CMK (cell line): ENCODE data around the gene ALPP.
"Not testable (repeated sequence)": the region's sequence is repeated elsewhere in the genome, so short reads cannot be mapped to it uniquely, and the experiment has no call there.

Experiments
- DNase-seq: peaks from one replicate; pipeline ENCODE4 v3.0.0-alpha.2; 2010; ENCODE audit warnings: low read depth

The ALPP gene

DNA sequence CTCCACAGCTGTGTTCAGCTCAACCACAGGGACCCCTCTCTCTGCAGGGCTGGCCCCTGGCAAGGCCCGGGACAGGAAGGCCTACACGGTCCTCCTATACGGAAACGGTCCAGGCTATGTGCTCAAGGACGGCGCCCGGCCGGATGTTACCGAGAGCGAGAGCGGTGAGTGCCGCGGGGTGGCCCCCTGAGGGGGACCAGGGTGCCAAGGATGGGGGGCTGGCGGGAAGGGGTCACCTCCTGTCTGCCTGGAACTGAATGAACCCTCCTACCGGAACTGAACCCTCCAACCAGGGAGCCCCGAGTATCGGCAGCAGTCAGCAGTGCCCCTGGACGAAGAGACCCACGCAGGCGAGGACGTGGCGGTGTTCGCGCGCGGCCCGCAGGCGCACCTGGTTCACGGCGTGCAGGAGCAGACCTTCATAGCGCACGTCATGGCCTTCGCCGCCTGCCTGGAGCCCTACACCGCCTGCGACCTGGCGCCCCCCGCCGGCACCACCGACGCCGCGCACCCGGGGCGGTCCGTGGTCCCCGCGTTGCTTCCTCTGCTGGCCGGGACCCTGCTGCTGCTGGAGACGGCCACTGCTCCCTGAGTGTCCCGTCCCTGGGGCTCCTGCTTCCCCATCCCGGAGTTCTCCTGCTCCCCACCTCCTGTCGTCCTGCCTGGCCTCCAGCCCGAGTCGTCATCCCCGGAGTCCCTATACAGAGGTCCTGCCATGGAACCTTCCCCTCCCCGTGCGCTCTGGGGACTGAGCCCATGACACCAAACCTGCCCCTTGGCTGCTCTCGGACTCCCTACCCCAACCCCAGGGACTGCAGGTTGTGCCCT is 2.9 kb downstream of the ALPP start:
- not testable (repeated sequence) for DNase-seq

DNA sequence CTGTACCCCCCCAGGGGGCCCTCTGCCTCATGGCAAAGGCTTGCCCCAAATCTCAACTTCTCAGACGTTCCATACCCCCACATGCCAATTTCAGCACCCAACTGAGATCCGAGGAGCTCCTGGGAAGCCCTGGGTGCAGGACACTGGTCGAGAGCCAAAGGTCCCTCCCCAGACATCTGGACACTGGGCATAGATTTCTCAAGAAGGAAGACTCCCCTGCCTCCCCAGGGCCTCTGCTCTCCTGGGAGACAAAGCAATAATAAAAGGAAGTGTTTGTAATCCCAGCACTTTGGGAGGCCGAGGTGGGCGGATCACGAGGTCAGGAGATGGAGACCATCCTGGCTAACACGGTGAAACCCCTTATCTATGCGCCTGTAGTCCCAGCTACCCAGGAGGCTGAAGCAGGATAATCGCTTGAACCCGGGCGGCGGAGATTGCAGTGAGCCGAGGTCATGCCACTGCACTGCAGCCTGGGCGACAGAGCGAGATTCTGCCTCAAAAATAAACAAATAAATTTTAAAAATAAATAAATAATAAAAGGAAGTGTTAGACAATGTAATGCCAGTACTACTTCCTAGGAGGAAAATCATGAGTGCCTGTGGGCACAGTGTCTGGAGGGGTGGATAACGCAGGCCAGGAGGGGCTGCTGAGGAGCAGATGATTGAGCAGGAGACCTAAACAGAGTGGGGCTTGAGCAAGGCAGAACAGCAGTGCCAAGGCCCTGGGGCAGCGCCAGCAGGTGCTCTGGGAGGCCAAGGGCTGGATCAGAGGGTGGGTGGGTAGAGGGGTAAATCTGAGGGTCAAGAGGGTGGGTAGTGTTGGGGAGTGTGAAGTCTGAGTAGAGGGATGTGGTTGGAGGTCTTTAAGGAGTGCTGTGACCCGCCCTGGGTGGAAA is 4.0 kb downstream of the ALPP start:
- DNase-seq: no peak

DNA sequence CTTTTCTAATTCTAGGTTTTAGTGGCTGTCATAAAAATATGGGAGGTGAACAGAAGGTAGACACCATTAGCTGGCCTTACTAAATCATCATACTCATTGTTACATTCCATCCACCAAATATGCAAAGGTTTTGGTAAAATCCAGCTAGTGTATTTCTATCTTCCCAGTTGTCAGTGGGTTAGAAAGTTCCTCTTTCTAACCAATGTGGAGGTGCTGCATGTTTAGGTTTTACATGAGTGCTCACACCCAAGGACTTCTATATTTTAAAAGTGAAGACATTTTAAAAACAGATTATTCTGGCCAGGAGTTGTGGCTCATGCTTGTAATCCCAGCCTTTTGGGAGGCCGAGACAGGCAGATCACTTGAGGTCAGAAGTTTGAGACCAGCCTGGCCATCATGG is 5.9 kb downstream of the ALPP start:
- no peak for DNase-seq

DNA sequence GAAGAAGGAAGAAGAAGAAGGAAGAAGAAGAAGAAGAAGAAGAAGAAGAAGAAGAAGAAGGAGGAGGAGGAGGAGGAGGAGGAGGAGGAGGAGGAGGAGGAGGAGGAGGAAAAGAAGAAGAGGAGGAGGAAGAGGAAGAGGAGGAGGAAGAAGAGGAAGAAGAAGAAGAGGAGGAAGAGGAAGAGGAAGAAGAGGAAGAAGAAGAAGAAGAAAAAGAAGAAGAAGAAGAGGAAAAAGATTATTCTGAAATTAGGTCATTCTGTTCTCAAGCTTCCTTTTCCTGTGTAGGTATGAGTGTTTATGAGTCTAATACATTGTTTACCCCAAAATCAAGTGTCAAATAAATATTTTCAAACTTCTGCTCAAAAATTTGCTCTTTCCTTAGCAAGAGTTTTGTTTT is 6.5 kb downstream of the ALPP start:
- not testable (repeated sequence) for DNase-seq

DNA sequence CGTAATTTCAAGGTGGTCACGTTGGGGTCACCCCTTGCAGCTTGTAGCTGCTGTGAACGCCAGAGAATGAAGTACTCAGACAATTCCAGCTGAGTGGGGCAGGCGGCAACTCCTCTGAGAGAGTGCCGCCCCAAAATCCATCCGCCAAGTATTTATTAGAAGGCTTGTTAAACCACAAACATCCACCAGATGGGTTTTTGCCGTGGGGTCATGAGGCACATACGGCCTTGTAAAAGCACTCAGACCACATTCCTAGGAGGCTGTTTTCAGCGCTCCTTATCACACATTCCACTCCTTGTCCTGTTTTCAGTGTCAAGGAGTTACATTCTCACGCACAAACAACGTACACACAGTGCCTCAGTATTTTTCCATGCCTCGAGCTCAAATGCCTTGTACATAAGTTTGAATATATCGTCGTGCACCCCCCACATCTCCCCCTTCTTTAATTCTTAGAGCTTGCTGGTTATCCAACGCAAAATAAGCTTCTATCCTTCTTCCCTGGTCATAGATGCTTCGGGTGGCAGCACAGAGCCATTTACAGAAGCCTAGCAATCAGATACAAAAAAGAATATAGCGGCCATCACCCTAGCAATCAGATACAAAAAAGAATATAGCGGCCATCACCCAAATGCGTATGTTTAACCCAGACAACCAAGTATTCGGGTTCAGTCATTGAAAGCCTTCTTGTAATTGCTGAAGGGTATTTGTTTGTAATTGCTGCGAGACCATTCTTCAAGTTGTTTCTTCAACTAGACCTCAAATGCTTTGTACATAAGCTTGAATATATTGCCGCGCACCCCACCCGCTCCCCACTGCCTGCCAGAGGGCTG is 7.3 kb downstream of the ALPP start:
- no peak for DNase-seq

DNA sequence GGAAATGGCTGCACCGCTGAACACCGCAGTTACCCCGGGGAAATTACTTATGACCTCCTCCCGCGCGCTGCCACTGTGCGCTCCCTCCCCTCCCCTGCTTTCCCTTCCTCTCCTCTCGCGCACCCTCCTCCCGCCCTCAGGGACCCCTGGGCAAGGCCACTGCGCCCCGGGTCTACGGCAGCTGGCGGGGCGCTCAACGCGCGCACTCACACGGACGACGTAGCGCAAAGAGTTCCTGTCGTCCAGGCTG is 7.9 kb downstream of the ALPP start:
- DNase-seq: no peak

DNA sequence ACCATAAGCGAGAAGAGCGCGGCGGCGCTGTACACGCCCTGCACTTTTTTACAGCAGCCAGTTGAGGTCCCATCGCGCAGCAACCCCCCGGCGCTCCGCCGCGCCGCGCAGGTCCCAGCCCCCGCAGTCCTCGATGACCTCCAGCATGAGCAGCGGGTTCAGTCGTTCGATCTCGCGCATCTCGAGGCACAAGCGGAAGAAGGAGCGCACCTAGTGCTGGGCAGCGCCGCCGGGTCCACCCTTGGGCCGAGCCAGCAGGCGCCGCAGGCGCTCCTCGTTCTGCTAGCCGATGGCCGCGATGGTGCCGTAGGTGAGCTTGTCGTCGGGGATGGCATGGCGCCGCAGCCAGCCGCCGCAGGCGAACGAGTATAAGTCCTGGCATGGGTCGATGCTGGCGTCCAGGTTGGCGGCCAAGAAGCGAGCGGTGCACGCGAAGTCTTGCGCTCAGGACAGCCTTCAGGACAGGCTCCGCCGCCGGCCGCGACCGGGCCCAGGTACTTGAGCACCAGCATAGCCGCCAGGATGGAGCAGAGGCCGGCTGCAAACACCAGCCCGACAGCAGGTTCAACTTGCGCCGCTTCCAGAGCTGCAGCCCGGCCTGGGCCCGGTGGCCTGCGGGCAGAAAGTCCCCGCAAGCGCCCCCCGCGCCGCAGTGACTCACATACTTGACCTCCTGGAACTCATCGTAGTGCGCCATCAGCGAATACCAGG is 8.3 kb downstream of the ALPP start:
- DNase-seq: no peak

DNA sequence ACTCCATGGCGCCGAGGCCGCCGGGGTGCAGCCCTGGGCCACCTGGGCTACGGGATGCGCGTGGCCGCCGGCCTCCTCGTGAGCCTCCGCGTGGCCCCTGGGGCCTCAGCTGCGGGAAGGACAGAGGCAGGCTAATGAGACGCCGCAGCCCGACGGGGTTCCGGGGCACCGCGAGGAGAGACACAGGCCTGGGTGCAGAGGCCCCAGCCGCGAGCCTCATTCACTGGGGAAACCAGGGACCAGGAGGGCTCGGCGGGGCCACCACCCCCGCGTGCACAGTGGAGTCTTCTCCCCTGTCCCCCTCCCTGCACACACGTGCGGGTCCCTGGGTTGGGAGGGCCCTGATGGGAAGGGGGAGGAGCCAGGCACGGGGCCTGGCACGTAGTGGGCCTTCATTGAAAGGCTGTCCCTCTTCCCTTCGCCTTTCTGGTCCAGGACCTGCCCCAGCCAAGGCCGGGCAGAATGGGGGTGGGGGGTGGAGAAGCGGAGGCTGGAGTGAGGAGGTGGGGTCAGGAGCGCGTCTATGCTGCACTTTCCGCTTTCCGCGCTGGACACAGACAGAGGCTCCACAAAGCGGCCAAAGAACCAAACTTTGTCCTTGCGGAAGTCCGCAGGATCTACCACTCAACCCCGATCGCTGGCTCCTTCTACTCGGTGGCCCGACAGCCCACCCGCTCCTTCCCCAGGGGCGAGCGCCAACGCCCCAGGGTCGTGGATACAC is 9.1 kb downstream of the ALPP start:
- no peak for DNase-seq

DNA sequence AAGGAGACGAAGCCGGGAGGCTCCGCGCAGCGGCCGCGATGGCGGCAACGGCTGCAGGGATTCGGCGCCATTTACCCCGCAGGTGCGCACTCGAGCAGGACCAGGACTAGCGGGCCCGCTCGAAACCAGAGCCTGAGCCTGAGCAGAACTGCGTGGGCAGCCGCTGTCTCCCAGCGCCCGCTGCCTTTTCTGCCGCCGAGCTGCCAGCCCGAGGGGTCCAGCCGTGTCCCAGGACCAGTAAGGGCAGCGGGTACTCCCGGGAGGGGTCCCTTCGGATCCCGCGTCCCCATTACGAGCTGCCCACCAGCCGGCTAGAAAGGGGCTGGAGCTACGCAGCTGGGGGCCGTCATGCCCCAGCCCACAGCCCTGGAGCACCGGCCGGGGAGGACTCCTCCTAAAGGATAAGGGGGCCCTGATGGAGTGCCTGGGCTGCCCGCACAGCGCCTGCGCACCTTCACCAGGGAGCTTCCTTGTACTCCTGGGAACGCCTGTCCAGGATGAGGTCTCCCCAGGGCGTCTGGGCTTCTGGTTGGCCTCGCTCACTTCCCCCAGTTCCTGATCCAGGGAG is 9.9 kb downstream of the ALPP start:
- no peak for DNase-seq

DNA sequence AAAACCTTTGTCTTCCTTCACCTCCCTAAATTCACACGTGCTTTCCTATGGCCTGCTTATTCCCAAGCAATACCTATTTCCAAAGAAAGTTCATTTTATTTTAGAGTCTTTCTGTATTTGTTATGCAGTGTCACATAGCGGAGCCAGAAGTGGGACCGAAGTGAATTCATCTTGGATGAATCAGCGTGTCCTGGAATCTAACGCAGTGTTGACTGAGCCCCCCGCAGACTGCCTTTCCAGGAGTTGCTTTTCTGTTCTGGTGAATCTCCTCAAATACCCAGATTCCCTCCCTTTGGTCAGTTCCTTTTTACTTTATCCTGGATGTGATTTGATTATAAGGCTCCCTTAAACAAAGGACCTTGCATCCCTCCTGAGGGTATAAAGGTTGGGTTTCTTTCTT is 10.8 kb downstream of the ALPP start:
- DNase-seq: no peak

DNA sequence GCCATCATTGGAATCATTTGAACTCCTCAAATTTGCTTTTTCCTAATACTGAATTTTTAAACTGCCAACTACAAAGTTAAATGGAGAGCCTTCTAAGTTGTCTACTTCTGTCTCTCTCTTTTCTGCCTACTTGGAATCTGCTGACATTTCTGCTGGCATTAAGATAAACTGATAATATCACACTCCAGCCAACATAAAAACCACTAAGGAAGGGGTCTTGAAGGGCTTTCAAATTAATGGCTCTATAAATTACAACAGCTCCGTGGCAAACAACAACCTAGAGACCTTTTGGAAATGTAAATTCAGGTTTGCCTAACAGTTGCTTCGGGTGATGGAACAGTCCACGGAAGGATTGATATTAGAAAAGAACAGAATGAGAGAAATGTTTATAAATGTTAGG is 12.1 kb downstream of the ALPP start:
- DNase-seq: no peak

DNA sequence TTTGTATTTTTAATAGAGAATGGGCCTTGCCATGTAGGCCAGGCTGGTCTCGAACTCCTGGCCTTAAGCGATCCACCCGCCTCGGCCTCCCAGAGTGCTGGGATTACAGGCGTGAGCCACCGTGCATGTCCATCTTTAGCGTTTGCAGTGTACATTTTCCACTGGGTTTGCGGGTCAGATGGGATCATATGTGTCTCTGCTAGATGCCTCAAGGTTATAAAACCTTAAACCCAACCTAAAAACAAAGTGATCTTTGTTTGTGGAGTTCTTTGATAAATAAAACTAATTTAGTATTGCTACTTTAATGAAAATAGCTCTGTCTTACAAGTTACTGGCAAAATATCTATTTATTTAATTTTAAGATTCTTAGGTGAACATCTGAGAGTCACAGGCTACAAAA is 15.0 kb downstream of the ALPP start:
- DNase-seq: no peak

DNA sequence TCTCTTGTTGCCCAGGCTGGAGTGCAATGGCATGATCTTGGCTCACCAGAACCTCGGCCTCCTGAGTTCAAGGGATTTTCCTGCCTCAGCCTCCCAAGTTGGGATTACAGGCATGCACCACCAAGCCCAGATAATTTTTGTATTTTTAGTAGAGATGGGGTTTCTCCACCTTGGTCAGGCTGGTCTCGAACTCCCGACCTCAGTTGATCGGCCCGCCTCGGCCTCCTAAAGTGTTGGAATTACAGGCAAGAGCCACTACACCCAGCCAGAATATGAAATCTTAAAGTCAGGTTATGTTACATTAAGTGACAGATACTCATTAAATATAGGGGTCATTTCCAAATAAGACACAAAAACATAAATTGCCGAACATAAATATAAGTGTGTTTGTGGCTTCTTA is 15.9 kb downstream of the ALPP start:
- not testable (repeated sequence) for DNase-seq

DNA sequence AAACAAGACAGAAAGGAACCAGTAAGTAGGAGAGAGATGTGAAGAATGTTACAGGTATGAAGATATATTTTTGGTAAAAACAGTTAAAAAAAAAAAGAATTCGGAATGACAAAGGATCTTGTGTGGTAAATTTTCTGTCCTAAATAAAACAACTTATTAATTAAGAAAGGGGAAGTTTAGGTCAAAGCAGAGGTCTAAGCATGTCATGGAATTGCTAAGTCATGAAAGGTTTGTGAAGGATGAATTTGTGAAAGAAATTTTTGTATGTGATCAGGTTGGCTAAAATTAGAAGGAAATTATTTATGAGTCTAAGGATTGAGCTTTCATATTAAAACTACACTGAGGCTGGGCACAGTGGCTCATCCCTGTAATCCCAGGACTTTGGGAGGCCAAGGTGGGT is 17.0 kb downstream of the ALPP start:
- no peak for DNase-seq

DNA sequence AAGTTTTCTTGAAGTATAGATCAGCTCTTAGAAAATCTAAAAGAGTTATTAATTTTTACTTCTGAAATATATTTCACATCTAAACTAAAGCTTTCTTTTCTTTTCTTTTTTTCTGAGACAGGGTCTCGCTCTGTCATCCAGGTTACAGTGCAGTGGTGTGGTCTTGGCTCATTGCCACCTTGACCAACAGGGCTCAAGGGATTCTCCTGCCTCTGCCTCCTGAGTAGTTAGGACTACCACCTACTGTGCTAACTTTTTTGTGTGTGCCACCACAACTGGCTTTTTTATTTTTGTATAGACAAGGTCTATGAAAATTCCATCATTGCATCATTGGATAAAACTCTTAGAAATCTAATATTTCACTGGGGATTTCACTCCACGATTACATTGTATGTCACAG is 18.1 kb downstream of the ALPP start:
- no peak for DNase-seq

DNA sequence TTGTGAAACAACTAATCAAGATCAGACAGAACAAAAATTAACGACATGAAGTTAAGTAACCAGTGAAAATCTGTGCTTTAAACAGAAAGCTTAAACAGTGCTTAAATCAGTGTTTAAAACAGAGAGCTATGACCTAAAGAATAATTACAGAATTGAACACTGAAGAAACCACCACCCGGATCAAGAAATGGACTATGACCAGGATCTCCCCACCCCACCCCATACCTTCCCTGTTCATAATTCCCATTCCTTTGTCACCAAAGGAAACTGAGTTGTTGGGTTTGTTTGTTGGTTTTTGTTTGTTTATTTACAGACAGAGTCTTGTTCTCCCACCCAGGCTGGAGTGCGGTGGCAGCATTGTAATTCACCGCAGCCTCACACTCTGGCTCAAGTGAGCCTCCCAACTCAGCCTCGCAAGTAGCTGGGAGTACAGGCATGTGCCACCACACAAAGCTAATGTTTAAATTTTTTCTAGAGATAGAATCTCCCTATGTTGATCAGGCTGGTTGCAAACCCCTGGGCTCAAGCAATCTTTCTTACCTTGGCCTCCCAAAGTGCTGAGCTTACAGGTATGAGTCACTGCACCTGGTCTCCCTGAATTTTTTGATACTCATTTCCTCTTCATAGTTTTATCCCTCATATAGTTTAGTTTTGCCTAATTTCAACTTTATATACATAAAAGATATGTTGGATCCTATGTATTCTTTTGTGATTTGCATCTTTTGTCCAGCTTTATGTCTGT is 19.9 kb downstream of the ALPP start:
- DNase-seq: no peak

DNA sequence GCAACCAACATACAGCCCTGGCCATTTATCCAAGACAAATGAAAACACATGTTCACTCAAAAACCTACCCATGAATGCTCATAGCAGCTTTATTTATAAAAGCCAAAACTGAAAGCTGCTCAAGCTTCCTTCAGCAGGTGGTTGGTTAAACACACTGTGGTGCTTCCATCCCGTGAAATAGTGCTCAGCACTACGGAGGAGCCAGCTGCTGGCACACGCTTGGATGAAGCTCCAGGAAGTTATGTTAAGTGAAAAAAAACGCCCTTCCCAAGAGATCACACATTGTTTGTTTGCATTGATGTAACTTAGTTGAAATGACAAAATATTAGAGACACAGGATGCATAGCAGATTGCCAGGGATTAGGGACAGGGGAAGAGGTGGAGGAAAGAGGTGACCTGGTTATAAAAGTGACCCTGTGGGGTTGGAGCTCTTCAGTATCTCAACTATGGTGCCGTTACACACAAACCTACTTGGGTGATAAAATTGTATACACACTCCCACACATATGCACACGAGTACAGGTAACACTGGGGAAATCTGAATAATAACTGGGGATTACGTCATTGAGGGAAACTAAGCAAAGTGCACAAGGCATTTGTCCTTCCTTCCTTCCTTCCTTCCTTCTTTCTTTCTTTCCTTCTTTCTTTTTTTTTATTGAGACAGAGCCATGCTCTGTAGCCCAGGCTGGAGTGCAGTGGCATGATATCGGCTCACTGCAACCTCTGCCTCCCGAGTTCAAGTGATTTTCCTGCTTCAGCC is 21.9 kb downstream of the ALPP start:
- DNase-seq: no peak

DNA sequence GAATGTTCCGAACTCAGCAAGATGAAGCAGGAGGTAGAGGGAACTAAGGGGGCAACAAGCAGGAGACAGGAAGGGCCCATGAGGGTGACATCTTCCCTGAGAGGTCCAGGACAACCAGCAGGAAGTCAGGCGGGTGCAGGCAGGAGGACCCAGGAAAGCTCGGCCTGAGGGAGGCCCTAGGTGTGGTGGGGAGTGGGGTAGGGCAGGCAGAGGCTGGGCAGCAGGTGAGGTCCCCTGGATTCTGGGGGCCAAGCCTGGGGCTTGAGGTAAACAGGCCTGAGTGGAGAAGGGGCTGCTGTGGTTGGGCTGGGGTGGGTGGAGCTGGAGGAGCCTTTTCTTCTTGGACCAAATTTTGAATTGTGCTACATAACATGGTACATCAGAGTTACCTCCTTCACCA is 24.0 kb downstream of the ALPP start:
- no peak for DNase-seq

DNA sequence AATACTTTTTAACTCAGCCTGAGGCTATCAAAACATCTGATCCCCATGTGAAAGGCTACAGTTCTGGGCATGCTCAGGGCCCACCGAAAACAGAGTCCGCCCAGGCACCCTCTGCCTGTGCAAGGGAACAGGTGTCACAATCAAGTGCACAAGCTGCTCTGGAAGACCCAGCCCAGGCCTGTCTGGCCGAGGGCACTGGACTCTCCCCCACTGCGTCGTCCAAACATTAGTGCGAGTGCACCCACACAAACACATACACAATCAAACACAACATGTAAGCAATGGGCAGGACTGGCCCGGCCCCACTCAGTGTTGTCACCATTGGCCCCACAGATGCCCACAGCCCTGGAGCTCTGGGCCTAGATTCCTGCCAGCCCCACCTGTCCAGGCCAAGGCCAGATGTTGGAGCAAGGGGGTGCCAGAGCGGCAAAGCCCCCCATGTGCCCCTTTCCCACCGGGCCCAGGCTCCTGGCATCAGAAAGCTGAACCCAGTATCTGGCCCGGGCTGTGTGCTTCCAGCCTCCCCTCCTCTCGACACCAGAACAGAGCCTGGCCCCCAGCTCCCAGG is 27.5 kb downstream of the ALPP start:
- no peak for DNase-seq
